DMS53 (cell line): ENCODE measurements around the gene DENND1A.
"Not testable (repeated sequence)": the region's sequence is repeated elsewhere in the genome, so short reads cannot be mapped to it uniquely, and the experiment has no call there.

Experiments
- DNase-seq: peaks from one replicate; lab custom pipeline; 2025; lab: John Stamatoyannopoulos, UW

Gene DENND1A

GRCh38 chr9:123652416-123652815 lies 277.5 kb downstream of the DENND1A start:
- DNase-seq = no peak

GRCh38 chr9:123651871-123652270 lies 278.1 kb downstream of the DENND1A start:
- DNase-seq = no peak

- DNase-seq = peak; percentile 61
Observed at GRCh38 chr9:123651273-123651672, 278.7 kb downstream of the DENND1A start.

- no peak for DNase-seq
Observed at GRCh38 chr9:123649909-123650308, 280.0 kb downstream of the DENND1A start.

GRCh38 chr9:123647145-123647544 lies 282.8 kb downstream of the DENND1A start:
- no peak for DNase-seq

- DNase-seq = no peak
Observed at GRCh38 chr9:123645762-123646161, 284.2 kb downstream of the DENND1A start.

GRCh38 chr9:123645126-123645525 lies 284.8 kb downstream of the DENND1A start:
- peak; percentile 7 for DNase-seq

- DNase-seq = peak; percentile 49
Observed at GRCh38 chr9:123643518-123643917, 286.4 kb downstream of the DENND1A start.

- peak; percentile 98 for DNase-seq
Observed at GRCh38 chr9:123642291-123643278, 287.3 kb downstream of the DENND1A start.

GRCh38 chr9:123640792-123641222 lies 289.1 kb downstream of the DENND1A start:
- no peak for DNase-seq

- no peak for DNase-seq
Observed at GRCh38 chr9:123639743-123640142, 290.2 kb downstream of the DENND1A start.

GRCh38 chr9:123637945-123638634 lies 291.8 kb downstream of the DENND1A start:
- peak; percentile 25 for DNase-seq

- DNase-seq = peak; percentile 18
Observed at GRCh38 chr9:123637606-123637944, 292.4 kb downstream of the DENND1A start.

- not testable (repeated sequence) for DNase-seq
Observed at GRCh38 chr9:123636805-123637204, 293.1 kb downstream of the DENND1A start.

- DNase-seq = no peak
Observed at GRCh38 chr9:123631862-123632261, 298.1 kb downstream of the DENND1A start.

- DNase-seq = no peak
Observed at GRCh38 chr9:123630233-123630632, 299.7 kb downstream of the DENND1A start.

- no peak for DNase-seq
Observed at GRCh38 chr9:123629531-123629930, 300.4 kb downstream of the DENND1A start.

- no peak for DNase-seq
Observed at GRCh38 chr9:123622711-123623241, 307.1 kb downstream of the DENND1A start.

GRCh38 chr9:123620239-123620638 lies 309.7 kb downstream of the DENND1A start:
- no peak for DNase-seq

GRCh38 chr9:123617952-123618678 lies 311.8 kb downstream of the DENND1A start:
- DNase-seq = no peak

- DNase-seq = no peak
Observed at GRCh38 chr9:123617286-123617685, 312.6 kb downstream of the DENND1A start.

GRCh38 chr9:123616707-123617106 lies 313.2 kb downstream of the DENND1A start:
- DNase-seq = no peak
